Hematopoietic multipotent progenitor cell (in vitro differentiated cells): ENCODE data around the gene PRR20G. TPM values are rescaled to one million over a fixed set of nuclear protein-coding genes. Genes with fewer than 3 reads are reported as not detected.
"Not testable (repeated sequence)": the region's sequence is repeated elsewhere in the genome, so short reads cannot be mapped to it uniquely, and the experiment has no call there.

Experiments used
- DNase-seq, 3 donors: peaks; one replicate each; pipeline ENCODE4 v3.0.0-alpha.2; 2011 to 2015; ENCODE audit warnings: low read depth in 2 of 3, low spot score in 2 of 3
- total RNA-seq: library from RNA; depleted of rRNA; stranded (reverse); fragments of >200 nt; gene quantifications from one replicate; pipeline ENCODE4 v1.2.3, GENCODE V29; 2012

The PRR20G gene
- total RNA-seq, 1 donor: not detected

DNA sequence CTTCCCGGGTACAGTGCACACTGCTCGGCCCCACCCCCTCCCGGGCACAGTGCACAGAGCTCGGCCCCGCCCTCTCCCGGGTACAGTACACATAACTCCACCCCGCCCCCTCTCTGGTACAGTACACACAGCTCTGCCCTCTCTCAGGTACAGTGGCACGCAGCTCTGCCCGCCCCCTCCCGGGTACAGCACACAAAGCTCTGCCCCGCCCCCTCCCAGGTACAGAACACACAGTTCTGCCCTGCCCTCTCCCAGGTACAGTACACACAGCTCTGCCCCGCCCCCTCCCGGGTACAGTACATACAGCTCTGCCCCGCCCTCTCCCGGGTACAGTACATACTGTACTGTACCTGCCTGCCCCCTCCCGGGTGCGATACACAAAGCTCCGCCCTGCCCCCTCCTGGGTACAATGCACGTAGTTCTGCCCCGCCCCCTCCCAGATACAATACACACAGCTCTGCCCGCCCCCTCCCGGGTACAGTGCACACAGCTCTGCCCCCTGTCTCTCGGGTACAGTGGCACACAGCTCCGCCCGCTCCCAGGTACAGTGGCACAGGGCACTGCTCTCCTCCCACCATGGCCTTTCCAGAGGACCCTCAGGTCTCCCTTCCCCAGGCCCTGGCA, 16.4 kb upstream of the PRR20G start:
- no peak for DNase-seq

DNA sequence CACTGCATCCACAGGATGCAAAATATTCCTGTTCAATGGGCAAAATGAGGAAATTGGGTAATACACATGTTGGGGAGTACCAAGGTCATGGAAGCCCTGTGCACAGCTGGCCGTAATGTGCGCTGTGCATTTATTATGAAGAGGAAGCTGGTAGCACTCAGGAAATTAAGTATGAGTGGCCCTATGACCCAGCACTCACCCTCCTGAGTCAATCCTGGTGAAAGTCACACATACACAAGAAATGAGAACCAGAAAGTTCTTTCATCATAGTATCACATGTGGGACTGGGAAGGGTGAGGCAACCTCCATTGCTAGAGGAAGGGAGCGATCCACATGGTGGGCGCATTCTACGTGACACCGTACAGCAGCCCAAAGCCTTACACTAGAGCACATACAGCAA, 11.4 kb upstream of the PRR20G start:
- no peak for DNase-seq

DNA sequence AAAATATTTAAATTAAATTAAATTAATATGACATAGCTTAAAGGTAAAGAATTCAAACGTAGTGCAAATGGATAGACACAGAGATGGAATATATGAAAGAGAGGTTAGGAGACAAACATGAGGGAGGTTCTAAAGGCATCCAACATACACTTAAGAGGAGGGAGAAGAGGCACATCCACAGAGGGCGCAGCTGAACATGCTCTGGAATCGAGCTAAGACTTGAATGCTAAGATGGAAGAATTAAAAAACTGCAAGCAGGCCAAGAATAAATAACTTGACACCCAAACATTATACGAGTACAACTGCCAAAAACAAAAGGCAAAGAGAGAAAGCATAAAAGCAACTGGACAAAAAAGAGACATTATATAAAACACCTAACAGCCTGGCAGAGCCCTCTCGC, 9.1 kb upstream of the PRR20G start:
- no peak for DNase-seq

DNA sequence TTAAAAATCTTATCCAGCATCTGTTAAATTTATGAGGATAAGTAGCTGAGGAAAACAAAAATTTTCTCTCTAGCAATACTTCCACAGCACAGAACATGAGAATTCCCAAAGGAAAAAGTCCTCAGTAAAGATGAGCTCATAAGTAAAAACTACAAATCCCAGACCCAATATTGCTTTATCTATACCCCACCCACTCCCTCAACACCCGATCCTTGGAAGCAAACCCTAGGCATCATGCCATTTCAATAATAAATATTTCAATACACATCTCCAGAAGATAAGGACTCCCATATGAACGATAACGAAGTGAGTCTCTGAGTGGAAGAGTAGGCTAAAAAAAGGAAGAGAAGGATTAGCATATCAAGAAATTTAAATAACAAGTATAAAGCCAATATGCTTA, 8.3 kb upstream of the PRR20G start:
- no peak for DNase-seq

DNA sequence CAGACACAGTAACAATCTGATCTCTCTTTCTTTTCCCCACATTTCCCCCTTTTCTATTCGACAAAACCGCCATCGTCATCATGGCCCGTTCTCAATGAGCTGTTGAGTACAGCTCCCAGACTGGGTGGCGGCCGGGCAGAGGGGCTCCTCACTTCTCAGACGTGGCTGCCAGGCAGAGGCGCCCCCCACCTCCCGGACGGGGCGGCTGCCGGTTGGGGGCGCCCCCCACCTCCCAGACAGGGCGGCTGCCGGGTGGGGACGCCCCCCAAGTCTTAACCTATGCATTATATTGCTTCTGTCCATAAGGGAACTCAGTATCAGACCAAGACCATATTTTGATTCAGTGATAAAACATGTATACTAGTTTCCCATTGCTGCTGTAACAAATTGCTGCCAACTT, 5.8 kb upstream of the PRR20G start:
- not testable (repeated sequence) for DNase-seq

DNA sequence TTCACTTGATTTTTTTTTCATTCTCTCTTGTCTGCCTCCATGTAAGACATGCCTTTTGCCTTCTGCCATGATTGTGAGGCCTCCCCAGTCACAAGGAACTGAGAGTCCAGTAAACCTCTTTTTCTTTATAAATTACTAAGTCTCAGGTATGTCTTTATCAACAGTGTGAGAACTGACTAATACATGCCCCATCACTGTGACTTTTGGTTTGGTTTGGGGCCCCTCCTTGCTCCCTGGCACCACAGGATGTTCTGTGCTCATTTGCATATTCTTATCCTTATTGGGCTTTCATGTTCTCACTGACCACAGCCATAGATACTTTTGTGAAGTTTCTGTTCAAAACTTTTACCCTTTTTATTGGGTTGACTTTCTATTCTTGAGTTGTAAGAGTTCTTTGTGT, 3.8 kb upstream of the PRR20G start:
- no peak for DNase-seq

DNA sequence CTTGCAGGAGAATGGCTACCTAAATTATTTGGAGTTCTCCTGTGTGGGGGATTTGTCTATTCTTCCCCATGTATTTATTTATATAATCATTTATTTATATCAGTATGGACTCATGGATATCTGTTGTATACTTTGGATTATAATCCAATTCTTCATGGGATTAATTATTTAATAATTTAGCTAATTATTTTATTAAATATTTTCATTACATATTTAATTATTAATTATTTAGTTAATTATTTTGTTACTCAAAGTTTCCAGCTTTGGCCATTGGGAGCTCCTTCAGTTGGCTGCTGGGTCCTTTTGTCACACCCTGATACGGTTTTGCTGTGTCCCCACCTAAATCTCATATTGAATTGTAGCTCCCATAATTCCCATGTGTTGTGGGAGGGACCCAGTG, 3.3 kb upstream of the PRR20G start:
- no peak for DNase-seq

DNA sequence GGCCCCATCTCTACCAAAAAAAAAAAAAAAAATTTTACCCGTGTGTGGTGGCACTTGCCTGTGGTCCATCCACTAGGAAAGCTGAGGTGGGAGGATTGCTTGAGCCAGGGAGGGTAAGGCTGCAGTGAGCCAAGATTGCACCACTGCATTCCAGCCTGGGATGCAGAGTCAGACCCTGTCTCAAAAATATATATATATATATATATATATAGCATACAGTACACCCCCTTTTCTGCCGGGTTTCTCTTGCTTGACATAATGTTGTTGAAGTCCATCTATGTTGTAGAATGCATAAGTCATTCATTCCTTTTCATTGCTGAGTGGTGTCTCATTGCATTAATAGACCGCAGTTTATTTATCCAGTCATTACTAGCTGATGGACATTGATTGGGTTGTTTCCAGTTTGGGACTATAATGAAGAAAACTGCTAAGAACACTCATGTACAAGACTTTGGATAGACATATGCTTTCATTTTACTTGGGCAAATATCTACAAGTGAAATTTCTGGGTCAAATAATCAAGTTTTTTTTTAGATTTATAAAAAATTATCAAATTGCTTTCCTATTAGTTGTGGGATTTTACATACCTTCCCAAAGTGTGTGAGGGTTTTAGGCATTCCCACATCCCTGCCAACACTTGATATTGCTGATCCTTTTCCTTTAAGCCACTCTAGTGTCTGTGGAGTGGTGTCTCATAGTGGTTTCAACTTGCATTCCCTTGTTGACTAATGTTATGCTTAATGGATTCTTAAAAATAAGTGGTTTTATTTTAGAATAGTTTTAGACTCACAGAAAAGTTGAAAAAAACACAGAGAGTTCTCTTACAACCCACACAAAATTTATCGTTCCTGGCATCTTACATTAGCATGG, 2.1 kb upstream of the PRR20G start:
- no peak for DNase-seq

DNA sequence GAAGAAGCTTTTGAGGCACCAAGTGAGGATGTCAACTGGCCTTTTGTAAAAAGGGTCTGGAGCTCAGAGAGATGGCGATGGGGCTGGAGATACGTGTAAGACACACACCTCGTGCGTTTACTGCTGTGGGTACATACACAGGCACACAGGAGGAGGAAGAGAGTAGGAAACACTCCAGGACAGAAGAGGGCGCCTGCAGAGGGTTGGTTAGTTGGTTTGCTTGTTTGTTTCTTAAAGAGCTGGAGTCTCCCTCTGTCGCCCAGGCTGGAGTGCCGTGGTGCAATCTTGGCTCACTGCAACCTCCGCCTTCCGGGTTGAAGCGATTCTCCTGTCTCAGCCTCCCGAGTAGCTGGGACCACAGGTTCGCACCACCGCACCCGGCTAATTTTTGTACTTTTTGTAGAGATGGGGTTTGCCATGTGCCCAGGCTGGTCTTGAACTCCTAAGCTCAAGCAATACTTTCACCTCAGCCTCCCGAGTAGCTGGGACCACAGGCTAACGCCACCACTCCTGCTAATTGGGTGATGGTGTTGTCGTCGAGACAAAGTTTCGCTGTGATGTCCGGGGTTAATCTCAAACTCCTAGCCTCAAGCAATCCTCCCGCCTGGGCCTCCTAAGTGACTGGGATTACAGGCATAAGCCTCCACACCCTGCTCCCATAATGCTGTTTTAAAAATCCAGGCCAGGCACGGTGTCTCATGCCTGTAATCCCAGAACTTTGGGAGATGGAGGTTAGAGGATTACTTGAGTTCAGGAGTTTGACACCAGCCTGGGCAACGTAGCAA, 1.3 kb upstream of the PRR20G start:
- peak in 1 of 3 donors; percentile 11 for DNase-seq

DNA sequence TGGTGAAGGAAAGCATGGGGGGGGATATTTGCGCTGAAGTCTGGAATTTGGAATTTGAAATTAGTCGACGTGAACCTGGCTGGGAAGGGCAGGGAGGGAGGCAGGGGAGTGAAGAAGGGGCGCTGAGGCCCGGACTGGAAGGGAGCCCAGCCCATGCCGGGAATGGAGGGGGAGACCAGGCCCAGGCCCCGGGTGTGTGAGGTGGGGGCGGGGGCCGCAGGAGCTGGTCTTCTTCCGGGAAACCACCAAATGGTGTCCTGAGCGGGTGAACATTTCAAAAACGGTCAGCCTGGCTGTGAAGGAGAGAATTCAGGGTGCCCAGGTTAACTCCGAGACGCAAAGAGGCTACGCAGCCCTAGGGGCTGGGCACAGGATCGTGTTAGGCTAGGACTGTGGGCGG, 497 bp upstream of the PRR20G start:
- DNase-seq: no peak

DNA sequence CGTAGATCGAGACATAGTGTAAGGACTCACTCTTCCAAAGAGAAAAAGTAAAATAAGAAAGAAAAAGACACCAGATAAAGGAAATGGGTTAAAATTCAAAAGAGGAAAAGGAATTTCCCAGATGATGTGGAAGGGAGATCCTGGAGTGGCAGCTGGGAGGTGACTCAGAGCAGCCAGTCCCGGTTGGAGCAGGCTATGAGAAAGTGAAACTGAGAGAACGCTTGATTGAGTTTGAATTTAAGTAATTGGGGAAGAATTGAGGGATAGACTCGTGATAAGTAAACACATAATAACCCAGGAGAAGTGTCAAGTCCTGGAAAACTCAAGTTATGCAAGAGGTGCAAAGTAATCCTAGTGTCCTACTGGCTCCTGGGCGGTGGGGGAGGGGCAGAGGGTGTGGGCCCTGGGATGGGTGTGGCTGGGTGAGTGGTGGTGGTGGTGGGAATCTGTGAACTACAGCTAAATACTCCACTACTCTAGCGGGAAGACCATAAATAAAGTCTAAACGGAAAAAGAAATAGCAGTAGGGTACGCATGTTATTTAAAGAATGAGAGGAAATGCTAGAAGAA, 1.2 kb downstream of the PRR20G start:
- DNase-seq: no peak

DNA sequence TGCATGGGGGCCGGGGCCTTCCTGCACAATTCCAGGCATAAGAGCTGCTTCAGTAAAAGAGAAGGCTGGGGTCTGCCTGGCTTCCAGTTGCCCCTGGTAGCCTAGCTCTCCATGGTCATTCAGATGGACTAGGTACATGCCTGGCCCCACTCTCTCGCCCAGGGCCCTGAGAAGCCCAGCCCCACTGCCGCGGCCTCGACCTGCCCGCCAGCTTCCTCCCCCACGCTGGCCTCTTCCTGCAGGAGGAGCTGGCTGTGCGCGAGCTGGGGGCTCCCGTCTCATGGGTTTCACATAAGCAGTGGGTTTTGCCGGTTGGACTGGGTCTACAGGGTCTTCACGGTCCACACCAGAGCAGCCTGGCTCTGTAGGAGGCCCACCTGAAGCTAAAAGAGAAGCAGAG, 3.6 kb downstream of the PRR20G start:
- DNase-seq: no peak

DNA sequence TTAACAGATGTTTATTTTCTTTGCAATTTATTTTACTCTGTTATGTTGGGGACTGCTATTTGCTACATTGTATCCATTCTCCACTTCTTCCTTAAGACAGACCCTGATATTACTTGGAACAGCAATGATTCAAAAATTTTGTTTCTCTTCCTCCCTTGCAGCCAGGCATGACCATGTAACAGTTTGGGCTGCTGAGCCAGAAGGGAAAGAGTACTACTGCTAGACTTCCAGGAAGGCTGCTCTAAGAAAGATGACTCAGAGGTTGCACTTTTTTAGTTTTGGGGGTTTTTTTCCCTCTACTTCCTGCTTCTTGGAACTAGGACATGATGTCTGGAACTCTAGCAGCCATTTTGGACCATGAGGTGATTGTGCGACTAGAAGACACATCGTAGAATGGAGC, 10.3 kb downstream of the PRR20G start:
- no peak for DNase-seq

DNA sequence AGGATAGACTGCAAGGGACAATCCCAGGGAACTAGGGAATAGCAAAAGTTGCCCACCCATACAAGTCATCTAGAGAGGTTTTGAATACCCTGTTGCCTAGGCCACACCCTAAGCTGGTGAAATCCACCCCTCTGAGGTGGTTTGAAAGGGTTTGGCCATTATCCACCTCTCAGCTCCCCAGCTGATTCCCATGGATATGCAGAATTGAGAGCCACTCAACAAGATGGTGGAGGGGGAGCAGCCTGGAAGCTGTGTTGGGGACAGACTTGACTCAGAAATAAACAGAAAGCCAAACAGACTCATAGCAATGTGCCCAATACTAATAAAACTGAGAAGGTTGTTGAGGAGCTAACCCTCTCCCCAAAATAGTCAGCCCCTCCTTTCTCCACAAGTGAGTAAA, 10.9 kb downstream of the PRR20G start:
- no peak for DNase-seq

DNA sequence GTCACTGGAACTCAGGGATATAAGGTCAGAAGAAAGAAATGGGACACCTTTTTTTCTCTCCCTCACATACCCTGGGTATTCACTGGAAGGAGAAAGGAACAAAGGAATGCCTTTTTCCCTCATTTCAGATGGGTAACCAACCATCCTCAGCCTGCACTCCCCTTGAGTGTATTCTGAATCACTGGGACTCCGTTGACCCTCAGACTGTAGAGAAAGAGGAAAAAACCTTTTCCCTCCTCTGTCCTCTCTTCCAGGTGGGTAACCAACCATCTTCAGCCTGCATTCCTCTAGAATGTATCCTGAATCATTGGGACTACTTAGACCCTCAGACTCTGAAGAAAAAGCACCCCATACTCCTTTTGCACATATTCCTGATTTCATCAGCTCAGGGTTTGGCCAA, 11.4 kb downstream of the PRR20G start:
- no peak for DNase-seq

DNA sequence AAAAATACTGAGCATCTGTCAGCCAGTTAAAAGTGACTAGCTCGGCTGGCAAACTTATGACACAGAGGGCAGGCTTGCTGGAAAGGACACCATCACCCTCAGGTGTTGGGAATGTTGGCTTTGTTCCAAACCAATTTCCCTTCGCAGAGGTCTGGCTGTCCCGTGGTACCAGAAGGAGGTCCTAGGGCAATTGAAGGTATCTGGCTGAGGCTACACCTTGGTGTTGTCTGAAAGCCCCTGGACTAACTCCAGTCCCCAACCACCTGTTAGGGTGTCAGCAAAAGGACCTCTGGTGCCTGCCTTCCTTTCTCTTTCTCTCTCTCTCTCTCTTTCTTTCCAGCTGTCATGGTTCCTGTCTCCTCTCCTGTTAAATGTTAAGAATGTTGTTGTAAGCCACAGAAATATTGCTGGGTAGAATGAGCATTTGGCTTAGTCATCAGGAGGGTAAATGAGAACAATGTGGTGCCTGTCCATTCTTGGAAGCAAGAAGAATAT, 12.5 kb downstream of the PRR20G start:
- DNase-seq: no peak

DNA sequence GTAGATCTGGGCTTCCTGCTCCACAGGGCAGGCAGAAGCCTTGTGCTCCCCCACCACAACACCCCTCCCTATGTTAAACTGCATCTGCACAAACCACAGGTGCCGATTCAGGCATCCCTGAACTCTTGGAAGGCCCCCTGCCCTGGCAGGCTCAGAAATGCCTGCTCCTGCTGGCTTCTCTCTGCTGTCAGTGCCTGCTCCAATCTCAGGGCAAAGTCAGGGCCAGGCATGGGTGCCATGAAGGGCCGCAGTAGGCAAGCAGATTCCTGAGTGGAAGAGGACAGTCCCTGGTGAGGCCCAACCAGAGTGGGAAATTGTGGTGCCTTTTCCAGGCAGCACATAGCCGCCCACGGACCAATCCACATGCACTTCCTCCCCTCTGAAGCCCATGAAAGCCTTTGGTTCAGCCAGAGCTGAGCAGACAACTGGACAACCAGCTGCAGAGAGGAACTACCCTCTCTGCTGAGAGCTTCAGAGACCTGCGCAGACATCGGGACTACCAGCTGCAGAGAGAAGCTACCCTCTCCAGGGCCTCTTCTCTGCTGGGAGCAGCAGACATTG, 13.6 kb downstream of the PRR20G start:
- DNase-seq: no peak

DNA sequence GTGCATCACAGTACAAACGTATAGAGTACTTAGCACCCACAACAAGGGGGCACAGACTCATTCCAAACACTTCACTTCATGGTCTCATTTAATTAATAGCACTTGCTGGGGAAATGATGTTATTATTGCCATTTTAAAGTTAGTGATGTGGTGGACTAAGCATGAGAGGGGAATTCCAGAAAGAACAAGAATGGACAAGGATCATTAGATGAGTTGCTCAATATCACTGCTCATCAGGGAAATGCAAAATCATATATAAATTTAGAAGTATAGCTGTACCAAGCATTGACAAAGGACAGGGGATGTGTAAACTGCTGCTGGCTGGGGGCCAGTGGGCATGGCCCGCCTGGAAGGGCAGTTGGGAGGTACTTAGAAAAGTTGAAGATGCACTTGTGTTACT, 14.6 kb downstream of the PRR20G start:
- no peak for DNase-seq

DNA sequence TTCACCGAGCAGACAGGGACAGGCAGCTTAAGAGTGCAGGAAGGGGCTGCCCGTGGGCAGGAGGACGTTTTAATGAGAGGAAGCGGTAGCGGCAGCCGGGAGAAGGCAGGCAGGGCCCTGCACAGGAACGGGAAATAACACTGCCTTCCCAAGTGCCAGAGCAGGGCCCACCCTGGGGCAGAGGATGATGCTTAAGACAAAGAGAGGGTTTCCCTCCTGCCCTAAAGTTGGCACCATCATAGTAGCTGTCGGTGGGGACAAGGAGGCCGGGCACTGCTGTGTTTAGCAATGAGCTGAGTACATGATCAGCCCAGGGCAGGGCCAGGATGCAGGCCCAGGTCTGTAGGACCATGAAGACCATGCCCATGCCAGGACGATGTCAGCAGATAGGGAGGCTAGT, 21.7 kb downstream of the PRR20G start:
- no peak for DNase-seq

DNA sequence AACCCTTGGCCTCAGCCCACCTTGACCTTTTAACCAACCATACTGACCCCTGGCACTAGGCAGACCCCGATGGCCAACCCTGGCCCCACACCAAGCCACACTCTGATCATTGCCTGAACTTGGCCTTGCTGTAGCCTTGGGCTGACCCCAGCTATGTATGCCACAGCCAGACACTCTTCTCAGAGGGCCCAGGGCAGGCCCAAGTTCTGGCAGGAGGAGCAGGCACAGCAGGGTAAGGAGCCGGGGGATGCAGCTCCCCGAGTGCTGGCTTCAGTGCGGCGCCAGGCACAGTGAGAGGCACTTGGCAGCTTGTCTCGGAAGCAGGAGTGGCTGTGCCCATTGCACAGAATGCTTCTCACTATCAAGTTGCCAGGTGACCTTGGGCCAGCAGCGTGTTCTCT, 22.3 kb downstream of the PRR20G start:
- DNase-seq: no peak
